Inflammatory macrophage treated with lipopolysaccharide for 1 hour (primary cell): ENCODE data around the gene ADAMTS14.
"Not testable (repeated sequence)": the region's sequence is repeated elsewhere in the genome, so short reads cannot be mapped to it uniquely, and the experiment has no call there.

ENCODE experiments used
- DNase-seq, 2 donors: peaks; one replicate each; pipeline ENCODE4 v3.0.0-alpha.2; 2020 to 2022

The ADAMTS14 gene

DNA sequence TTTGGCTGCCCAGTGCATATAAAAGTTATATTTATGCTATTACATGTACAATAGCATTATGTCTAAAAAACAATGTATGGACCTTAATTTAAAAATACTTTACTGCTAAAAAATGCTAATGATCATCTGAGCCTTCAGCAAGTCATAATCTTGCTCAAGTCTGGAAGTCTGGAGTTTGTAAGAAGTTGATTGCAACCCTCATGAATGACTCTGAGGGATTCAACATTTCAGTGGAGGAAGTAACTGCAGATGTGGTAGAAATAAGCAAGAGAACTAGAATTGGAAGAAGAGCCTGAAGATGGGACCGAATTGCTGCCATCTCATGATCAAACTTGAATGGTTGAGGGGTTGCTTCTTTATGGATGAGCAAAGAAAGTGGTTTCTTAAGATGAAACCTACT lies 13.0 kb upstream of the ADAMTS14 start:
- DNase-seq = peak; percentile 70 to 85

- DNase-seq = no peak
Observed at GRCh38 chr10:70660722-70661121, 11.6 kb upstream of the ADAMTS14 start.

GRCh38 chr10:70661623-70662361 lies 10.5 kb upstream of the ADAMTS14 start:
- peak in 1 of 2 donors; percentile 22 for DNase-seq

DNA sequence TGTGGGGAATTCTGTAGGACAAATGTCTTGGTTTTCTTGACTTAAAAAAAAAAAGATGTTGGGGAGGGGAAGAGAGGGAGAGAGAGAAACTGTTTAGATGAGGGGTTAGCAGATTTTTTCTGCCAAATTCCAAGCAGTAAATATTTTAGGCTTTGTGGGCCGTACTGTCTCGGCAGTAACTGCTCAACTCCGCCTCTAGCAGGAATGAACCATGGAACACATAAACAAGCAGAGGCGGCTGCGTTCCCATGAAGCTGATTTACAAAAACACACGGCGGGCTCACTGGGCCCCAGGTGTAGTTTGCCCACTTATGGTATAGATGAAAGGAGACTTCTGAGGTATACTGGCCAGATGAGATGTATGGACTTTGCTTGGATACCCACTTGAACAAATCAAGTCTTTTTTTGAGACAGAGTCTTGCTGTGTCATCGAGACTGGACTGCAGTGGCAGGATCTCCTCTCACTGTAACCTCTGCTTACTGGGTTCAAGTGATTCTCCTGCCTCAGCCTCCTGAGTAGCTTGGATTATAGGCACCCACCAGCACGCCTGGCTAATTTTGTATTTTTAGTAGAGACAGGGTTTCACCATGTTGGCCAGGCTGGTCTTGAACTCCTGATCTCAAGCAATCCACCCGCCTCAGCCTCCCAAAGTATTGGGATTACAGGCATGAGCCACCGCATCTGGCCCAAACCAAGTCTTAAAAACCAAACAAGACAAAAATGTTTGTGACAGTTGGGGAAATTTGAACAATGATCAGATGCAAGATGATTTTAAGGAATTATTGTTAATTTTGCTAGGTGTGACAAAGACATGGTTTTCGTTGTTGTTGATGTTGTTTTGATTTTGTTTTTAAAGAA lies 9.7 kb upstream of the ADAMTS14 start:
- DNase-seq = no peak

DNA sequence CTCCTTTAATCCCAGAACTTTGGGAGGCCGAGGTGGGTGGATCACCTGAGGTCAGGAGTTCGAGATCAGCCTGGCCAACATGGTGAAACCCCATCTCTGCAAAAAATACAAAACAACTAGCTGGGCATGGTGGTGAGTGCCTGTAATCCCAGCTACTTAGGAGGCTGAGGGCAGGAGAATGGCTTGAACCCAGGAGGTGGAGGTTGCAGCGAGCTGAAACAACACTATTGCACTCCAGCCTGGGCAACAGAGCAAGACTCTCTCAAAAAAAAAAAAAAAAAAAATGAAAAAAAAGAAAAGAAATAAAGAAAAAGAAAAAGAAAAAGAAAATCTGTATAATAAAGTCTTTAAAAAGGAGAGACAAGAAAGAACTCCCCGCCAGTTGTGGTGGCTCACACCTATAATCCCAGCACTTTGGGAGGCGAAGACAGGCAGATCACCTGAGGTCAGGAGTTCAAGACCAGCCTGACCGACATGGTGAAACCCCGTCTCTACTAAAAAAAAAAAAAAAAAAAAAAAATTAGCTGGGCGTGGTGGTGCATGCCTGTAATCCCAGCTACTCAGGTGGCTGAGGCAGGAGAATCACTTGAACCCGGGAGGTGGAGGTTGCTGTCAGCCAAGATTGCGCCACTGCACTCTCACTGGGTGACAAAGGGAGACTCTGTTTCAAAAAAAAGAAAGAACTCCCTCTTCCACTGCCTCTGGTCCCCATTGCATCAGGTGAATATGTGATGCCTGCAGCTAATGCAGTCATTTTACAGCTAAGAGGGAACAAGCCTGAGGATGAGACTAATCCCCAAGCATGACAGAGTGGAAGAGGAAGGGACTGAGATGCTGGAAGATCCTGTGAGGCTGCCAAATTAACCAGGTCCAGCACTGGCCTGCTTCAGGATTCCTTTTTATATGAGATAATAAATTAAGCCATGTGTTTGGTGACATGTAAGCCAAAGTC lies 8.6 kb upstream of the ADAMTS14 start:
- not testable (repeated sequence) for DNase-seq

- DNase-seq = no peak
Observed at GRCh38 chr10:70664702-70665195, 7.6 kb upstream of the ADAMTS14 start.

- DNase-seq = no peak
Observed at GRCh38 chr10:70666960-70667798, 5.1 kb upstream of the ADAMTS14 start.

GRCh38 chr10:70667818-70668217 lies 4.5 kb upstream of the ADAMTS14 start:
- not testable (repeated sequence) for DNase-seq

DNA sequence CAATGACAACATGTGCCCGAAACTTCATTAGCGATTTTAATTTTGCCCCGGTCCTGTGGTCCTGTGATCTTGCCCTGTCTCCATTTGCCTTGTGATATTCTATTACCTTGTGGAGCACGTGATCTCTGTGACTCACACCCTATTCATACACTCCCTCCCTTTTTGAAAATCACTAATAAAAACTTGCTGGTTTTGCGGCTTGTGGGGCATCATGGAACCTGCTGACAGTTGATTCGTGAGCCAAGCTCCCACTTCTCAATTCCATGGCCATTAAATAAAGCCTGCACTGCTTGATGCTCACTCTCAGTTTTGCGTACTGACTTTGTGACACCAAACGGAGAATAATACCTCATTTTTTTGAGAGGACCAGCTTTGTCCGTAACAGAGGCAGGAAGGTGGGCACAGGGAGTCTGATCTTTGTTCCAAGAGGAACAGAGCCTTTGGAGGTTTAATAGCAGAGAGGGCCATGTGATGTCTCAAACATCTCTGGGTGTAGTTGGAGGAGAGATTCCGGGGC lies 3.8 kb upstream of the ADAMTS14 start:
- no peak for DNase-seq

GRCh38 chr10:70669015-70669414 lies 3.3 kb upstream of the ADAMTS14 start:
- DNase-seq = no peak

GRCh38 chr10:70669732-70670317 lies 2.5 kb upstream of the ADAMTS14 start:
- no peak for DNase-seq

GRCh38 chr10:70671619-70672164 lies 614 bp upstream of the ADAMTS14 start:
- DNase-seq = no peak

DNA sequence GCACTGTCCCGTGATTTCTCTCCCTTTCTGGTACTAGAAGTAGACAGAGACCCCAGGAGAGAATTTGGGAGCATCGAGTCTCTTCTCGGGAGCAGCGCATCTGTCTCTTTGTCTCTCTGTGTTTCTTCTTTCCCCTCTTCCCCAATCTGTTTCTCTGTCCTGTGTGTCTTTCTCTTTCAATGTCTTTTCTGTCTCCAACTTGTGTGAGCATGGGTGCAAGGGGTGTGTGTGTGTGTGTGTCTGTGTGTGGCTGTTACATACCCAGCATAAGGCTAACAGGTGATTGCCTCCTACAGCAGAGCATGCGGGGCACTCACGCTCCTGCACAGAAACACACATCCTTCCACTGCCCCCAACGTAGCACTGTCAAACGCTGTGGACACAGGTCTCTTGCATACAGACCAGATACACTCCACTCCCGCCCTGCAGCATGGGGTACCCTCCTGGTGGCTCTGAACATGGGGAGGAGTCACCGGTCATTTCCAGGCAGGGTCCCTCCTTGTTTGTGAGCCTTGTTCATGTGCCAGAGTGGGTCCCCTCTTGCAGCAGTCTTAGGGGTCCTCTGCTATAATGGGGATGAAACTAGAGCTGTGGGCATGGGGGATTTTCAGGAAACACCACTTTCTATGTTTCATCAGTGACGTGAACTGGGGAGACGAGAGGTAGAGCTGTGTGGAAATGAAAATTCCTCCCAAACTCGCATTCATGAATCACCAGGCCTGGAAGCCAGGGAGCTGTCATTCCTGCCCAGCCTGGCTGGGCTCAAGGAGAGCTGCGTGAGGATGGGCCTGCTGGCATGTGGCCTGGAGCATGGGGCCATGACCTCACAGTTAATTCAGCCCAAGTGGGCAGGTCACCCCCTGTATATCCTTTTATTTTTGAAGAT lies 980 bp downstream of the ADAMTS14 start:
- DNase-seq = no peak

DNA sequence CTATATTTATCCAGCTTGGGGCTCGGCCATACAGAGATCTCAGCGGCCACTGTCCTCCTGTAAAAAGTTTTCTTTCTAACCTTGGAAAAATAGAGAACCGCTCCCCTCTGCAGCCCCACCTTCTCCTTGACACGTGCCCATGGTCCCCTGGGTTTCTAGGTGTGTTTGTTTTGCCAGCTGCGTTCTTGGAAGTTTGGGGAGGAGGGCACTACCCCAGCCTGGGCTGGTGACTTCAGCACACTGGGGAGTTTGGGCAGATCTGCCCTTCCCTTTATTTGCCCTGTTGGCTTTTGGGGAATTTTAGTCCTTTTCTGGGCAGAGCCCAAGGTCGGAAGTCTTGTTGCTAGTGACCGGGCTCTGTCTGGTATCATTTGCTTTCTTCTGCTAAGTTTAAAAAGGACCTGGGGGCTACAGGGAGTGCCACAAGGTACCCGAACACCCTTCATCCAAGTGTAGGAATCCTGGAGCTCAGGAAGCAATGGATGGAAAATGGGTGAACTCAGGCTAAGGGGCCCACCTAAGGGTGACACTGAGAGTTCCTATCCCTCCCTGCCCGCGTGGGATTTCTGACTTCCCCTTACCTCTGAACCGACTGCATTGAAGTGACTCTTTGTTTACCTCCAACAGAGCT lies 1.7 kb downstream of the ADAMTS14 start:
- DNase-seq = no peak

DNA sequence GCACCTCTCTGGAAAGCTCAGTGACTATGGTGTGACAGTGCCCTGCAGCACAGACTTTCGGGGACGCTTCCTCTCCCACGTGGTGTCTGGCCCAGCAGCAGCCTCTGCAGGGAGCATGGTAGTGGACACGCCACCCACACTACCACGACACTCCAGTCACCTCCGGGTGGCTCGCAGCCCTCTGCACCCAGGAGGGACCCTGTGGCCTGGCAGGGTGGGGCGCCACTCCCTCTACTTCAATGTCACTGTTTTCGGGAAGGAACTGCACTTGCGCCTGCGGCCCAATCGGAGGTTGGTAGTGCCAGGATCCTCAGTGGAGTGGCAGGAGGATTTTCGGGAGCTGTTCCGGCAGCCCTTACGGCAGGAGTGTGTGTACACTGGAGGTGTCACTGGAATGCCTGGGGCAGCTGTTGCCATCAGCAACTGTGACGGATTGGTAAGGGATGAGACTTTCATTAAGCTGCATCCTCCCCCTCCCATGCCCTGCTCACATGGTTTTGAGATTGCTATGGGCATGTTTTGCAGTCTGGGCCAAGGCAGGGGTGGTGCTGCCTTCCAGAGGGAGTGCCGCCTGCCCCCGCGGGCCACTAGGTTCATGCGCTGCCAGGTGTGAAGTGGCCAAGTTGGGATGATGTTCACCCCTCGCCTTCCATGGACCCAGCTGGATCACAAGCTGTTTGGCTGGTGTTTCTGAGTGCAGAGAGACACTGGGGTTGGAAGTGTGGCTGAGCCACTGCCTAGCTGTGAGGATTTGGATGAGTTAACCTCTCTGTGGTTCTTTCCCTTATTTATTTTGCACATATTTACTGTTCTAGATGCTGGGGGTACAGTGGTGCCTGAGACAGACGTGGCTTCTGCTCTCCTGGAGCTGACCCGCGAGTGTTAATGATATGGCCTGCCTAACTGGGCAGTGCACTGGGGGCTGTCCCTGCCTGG lies 2.5 kb downstream of the ADAMTS14 start:
- no peak for DNase-seq

DNA sequence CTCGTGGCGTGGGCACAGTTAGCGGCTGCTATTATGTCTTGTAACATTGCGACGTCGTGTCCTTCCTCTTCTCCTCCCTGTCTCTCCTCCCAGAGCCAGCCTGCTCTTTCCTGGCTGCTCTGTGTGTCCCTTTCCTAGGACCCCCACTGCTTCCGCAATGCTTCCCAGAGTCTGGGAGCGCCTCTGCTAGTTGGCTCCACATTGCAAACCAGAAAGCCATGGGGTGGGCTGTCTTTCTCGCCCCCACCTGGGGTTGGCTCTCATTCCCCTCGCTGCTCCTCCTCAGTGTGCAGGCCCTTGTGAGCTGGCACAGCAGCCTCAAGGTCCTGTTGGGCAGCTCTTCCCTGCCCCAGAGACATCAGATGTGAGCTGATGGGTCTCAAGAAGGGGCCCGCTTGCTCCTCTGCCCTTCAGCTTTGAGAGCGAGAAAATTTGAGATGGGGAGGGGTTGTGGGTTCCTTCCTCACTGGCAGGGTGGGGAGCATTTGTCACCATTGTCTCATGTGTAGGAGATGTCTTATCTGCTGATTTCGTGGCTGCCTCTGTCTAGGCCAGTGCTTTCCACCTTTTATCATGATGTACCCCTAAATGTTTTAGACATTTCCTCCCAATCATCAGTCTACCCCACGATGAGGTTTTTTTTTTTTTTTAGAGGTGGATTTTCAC lies 3.3 kb downstream of the ADAMTS14 start:
- peak; percentile 32 to 43 for DNase-seq

DNA sequence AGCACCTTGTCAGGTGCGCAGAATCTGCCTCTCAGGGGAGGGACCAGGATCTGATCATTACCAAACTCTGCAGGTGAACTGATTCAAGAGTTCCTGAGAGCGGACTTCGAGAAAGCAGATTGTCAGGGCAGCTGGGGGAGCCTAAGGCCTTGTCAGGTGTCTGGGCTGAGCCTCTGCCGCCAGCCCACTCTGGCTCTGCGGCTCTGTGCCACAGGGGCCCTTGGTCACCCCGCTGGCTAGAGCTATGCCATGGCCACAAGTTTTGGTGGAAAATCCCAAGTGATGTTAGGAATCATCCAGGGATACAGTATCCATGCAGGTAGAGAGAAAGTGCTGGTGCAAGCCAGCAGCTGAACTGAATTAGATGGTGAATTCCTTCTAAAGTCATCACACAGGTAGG lies 4.2 kb downstream of the ADAMTS14 start:
- no peak for DNase-seq

DNA sequence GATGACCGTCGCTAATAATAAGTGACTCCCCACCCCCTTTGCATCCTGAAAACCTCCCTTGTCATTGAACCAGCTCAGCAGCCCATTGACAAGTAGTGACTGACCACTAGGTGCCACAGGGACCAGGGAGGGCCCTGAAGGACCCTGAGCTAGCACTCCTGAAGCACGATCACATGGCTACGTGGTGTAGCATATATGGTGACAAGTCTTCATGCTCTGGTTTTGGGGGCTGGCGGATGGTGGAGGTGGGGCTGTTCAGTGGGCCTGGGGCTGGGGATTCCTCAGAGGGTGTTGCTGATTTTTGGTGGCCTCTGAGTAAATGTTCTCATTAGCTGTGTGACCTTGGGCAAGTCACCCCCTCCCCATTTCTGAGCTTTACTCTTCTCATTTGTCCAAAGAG lies 4.7 kb downstream of the ADAMTS14 start:
- DNase-seq = no peak
